ENCODE measurements around the gene TH. TPM values are rescaled to one million over a fixed set of nuclear protein-coding genes. Genes with fewer than 3 reads are reported as not detected.

TH gene
- polyA plus RNA-seq, 1 of the 3 experiments (the other 2 are of a cell fraction): not detected

DNA sequence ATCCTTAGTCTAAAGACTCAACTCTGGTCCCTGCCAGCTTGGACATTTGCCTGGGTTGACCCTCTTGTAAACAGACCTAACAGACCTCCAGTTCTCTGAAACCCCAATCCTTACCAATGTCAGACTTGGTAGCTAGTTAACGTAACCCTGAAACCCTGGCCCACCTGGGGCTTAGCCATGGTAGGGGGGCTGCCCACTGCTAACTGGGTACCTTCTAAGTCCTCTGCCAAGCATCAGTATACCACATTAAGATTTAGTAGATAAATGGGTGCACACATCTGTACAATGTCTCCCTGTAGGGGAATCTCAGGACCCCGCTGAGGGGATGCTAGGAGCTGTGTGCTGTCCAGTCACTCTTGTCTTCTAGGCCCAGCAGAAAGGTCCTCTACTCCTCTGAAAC, 29.9 kb upstream of the TH start:
- Histone ChIP-seq H4K20me1 (ENCODE audit: insufficient read depth) (no peaks in the 10 kb centered on the region), H3K36me3 (replicated peaks in 1 of 2; ENCODE audit: control insufficient read depth in 1 of 2, insufficient read depth in 2 of 2, low read length in 1 of 2) (no peaks in the 10 kb centered on the region), H3K9ac (no peak overlapping the region), H3K4me2 (no peak overlapping the region), H3K9me3 (no peaks in the 10 kb centered on the region), H2AFZ (ENCODE audit: low read depth) (no peak overlapping the region), H3F3A (replicated peaks; ENCODE audit: insufficient read depth) (no peaks in the 10 kb centered on the region), H3K4me3 (ENCODE audit: low read depth in 2 of 2, low read length in 1 of 2) (no peak overlapping the region), H3K27ac (ENCODE audit: low read depth in 2 of 2, low read length in 1 of 2) (no peak overlapping the region), H3K4me1 (ENCODE audit: control insufficient read depth in 1 of 2, insufficient read depth in 2 of 2, low read depth in 1 of 2, low read length in 1 of 2) (peaks cover 0 to 2% of the 10 kb centered on the region in 2 experiments; a peak in 1 of 4 replicates), H3K79me2 (ENCODE audit: insufficient read depth) (no peaks in the 10 kb centered on the region), H3K27me3 (ENCODE audit: insufficient read depth) (no peaks in the 10 kb centered on the region), H3K9me2 (no peaks in the 10 kb centered on the region)
- no peak for TF ChIP-seq RAD21 (IDR thresholded peaks at IDR 0.05; ENCODE audit: low read length)
- no peak for TF ChIP-seq TEAD4 (IDR thresholded peaks at IDR 0.05; ENCODE audit: borderline replicate concordance, insufficient read depth)
- TF ChIP-seq, protein P1, sequence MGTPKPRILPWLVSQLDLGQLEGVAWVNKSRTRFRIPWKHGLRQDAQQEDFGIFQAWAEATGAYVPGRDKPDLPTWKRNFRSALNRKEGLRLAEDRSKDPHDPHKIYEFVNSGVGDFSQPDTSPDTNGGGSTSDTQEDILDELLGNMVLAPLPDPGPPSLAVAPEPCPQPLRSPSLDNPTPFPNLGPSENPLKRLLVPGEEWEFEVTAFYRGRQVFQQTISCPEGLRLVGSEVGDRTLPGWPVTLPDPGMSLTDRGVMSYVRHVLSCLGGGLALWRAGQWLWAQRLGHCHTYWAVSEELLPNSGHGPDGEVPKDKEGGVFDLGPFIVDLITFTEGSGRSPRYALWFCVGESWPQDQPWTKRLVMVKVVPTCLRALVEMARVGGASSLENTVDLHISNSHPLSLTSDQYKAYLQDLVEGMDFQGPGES (IDR thresholded peaks at IDR 0.05; ENCODE audit: low read depth, low read length): no peak
- TF ChIP-seq FOXM1 (IDR thresholded peaks at IDR 0.05; ENCODE audit: low read depth): no peak
- TF ChIP-seq TCF12 (IDR thresholded peaks at IDR 0.05): no peak
- TF ChIP-seq FOSL2 (IDR thresholded peaks at IDR 0.05; ENCODE audit: borderline replicate concordance, low read depth): no peak
- no peak for TF ChIP-seq FOXJ3 (CRISPR knock-in tag; IDR thresholded peaks at IDR 0.05)
- no peak for TF ChIP-seq USF1 (IDR thresholded peaks at IDR 0.05; ENCODE audit: borderline replicate concordance, low read depth)
- TF ChIP-seq GATA2 (CRISPR knock-in tag; IDR thresholded peaks at IDR 0.05): no peak
- TF ChIP-seq MXI1 (IDR thresholded peaks at IDR 0.05; ENCODE audit: low read depth, low read length): no peak
- ChIA-PET POLR2A (no interaction called here), CTCF (interaction anchor here (0.8 to 7.9 kb wide), 4 partner anchors 97 to 332 kb away, joined by 3 to 143 read pairs (median 3); no protein-coding TSS in a partner anchor)
- DNase-seq: no peak
- WGBS (ENCODE audit: low lambda C conversion rate): 29% methylated on average over 1 of the region's 2 CpGs

DNA sequence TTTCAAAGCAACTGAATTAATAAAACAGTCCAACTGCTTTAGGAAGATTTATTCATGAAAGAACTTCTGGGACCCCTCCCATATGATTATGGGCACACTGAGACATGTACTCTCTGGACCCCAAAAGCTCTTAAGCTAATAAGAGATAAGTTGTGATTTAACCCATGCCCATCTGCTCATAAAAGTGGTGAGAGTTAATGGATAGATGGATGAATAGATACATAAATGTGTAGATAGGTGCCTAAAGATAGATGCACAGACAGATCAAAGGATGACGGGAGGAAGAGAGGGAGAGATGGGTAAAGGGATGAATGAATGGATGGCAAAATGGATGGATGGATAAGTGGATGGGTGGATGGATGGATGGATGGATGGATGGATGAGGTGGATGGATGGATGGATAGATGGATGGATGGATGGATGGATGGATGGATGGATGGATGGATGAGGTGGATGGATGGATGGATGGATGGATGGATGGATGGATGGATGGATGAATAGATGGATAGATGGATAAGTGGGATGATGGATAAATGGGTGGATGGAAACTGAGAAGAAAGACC, 29.4 kb upstream of the TH start:
- DNase-seq: no peak
- H3F3A ChIP-seq (replicated peaks; ENCODE audit: insufficient read depth): no peaks in the 10 kb centered on the region
- no peaks in the 10 kb centered on the region for H3K36me3 ChIP-seq (replicated peaks in 1 of 2; ENCODE audit: control insufficient read depth in 1 of 2, insufficient read depth in 2 of 2, low read length in 1 of 2)
- H4K20me1 ChIP-seq (ENCODE audit: insufficient read depth): no peaks in the 10 kb centered on the region
- no peaks in the 10 kb centered on the region for H3K79me2 ChIP-seq (ENCODE audit: insufficient read depth)
- ChIA-PET POLR2A (no interaction called here), CTCF (interaction anchor here (0.8 to 7.9 kb wide), 3 partner anchors 98 to 326 kb away, joined by 3 to 143 read pairs (median 3); no protein-coding TSS in a partner anchor)
- no peaks in the 10 kb centered on the region for H3K9me3 ChIP-seq
- H3K4me3 ChIP-seq (ENCODE audit: low read depth in 2 of 2, low read length in 1 of 2): no peak overlapping the region
- TF ChIP-seq JUND (IDR thresholded peaks at IDR 0.05): no peak
- no peak for TF ChIP-seq RXRA (IDR thresholded peaks at IDR 0.05; ENCODE audit: borderline replicate concordance, low read depth)
- no peak for TF ChIP-seq TEAD4 (IDR thresholded peaks at IDR 0.05; ENCODE audit: borderline replicate concordance, insufficient read depth)
- TF ChIP-seq CTCF (IDR thresholded peaks at IDR 0.05): no peak
- TF ChIP-seq FOXJ3 (CRISPR knock-in tag; IDR thresholded peaks at IDR 0.05): no peak
- TF ChIP-seq PBX3 (IDR thresholded peaks at IDR 0.05): no peak
- no peak for TF ChIP-seq FOXM1 (IDR thresholded peaks at IDR 0.05; ENCODE audit: low read depth)
- TF ChIP-seq, protein P1 (IDR thresholded peaks at IDR 0.05; ENCODE audit: low read depth, low read length): no peak
- TF ChIP-seq REST (IDR thresholded peaks at IDR 0.05; ENCODE audit: low read depth, low read length): no peak
- no peak for TF ChIP-seq SIN3A (IDR thresholded peaks at IDR 0.05; ENCODE audit: borderline replicate concordance, low read depth, low read length)
- TF ChIP-seq FOSL2 (IDR thresholded peaks at IDR 0.05; ENCODE audit: borderline replicate concordance, low read depth): no peak
- peaks cover 0 to 2% of the 10 kb centered on the region in 2 experiments; a peak in 1 of 4 replicates for H3K4me1 ChIP-seq (ENCODE audit: control insufficient read depth in 1 of 2, insufficient read depth in 2 of 2, low read depth in 1 of 2, low read length in 1 of 2)
- H2AFZ ChIP-seq (ENCODE audit: low read depth): no peak overlapping the region
- H3K9ac ChIP-seq: no peak overlapping the region
- no peaks in the 10 kb centered on the region for H3K9me2 ChIP-seq
- no peak overlapping the region for H3K27ac ChIP-seq (ENCODE audit: low read depth in 2 of 2, low read length in 1 of 2)
- no peak overlapping the region for H3K4me2 ChIP-seq
- 51% methylated on average over 1 of the region's 1 CpG for WGBS (ENCODE audit: low lambda C conversion rate)
- no peaks in the 10 kb centered on the region for H3K27me3 ChIP-seq (ENCODE audit: insufficient read depth)
